GM12873 (cell line): ENCODE measurements around the gene TTC7B.

Experiments used
- TF ChIP-seq, protein P1 (sequence below): IDR thresholded peaks from 2 replicates; pipeline ENCODE4 v1.5.1; 2012; ENCODE audit warnings: low read depth, mild to moderate bottlenecking, moderate library complexity, low read length, control low read depth; ENCODE audit not compliant: insufficient read depth; ENCODE audit errors: missing control alignments

The TTC7B gene

DNA sequence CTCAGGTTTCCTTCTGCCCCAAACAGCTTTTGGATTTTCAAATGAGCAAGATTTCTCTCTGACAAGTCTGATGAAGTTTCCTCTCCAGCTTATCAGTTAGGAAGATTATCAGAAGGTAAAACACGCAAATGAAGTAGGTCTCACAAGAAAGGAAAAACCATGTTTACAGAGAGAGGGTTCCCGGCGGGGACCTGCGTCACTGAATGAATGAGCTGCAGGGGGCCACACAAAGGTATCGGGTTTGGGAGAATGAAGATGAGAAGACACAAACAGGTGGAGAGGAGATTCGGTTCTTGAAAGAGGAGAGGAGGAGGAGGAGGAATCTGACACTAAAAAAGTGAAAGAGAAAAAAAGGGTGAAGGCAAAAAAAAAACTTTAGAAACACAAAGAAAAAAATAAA lies 210.8 kb downstream of the TTC7B start:
- TF ChIP-seq, protein P1, sequence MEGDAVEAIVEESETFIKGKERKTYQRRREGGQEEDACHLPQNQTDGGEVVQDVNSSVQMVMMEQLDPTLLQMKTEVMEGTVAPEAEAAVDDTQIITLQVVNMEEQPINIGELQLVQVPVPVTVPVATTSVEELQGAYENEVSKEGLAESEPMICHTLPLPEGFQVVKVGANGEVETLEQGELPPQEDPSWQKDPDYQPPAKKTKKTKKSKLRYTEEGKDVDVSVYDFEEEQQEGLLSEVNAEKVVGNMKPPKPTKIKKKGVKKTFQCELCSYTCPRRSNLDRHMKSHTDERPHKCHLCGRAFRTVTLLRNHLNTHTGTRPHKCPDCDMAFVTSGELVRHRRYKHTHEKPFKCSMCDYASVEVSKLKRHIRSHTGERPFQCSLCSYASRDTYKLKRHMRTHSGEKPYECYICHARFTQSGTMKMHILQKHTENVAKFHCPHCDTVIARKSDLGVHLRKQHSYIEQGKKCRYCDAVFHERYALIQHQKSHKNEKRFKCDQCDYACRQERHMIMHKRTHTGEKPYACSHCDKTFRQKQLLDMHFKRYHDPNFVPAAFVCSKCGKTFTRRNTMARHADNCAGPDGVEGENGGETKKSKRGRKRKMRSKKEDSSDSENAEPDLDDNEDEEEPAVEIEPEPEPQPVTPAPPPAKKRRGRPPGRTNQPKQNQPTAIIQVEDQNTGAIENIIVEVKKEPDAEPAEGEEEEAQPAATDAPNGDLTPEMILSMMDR, result no peak

DNA sequence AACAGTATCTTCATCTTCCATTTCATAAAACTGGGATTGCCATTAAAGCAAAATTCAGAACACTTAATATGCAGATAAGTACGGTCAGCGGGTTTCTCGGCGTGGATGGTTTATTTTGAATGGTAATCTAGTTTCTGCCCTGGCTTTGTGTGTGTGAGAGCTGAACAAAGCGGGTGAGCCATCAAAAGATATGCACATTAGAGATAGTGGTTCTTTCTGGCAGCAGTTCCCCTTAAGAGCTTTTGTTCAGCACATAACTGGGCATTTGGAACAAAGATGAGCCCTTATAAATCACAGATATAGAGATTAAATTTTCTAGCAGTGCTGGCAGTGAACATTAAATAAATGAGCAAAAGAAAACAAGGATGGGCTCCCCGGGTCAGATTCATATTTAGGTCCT lies 211.9 kb downstream of the TTC7B start:
- TF ChIP-seq, protein P1, result no peak

DNA sequence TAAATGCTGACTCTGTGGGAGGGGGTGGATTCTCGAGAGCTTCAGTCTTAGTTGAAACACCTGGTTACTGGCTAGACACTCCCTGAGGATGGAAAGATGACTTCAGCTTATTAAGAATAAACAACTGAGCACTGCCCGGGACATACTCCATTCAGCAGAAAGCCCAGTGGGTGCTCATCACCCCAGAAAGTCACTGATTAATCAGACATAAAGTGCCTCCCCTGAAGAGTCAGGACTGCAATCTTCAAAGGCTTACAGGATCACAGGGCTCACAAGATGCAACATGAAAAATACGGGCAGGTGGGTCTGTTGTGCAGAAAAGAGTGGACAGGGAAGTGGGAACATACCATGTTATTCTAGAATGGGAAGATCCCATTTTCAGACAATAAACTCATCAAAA lies 212.4 kb downstream of the TTC7B start:
- TF ChIP-seq, protein P1, result no peak

DNA sequence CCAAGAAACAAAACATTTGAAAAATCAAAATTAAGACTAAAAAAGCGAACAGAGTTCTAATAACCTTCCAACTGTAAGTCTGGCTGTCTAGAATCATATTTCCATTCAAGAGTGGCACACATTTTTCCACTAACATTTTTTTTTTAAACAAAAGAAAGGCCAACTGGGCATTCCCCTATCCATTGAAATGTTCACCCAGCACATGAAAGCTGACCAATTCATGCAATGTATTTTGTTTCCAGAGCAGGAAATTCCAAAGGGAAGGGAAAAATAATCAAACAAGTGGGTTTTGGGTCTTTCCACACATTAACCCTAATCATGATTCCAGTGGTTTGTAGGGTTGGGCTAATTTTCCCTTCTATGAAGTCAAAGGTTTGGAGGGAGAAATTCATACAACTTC lies 212.9 kb downstream of the TTC7B start:
- TF ChIP-seq, protein P1, result no peak

DNA sequence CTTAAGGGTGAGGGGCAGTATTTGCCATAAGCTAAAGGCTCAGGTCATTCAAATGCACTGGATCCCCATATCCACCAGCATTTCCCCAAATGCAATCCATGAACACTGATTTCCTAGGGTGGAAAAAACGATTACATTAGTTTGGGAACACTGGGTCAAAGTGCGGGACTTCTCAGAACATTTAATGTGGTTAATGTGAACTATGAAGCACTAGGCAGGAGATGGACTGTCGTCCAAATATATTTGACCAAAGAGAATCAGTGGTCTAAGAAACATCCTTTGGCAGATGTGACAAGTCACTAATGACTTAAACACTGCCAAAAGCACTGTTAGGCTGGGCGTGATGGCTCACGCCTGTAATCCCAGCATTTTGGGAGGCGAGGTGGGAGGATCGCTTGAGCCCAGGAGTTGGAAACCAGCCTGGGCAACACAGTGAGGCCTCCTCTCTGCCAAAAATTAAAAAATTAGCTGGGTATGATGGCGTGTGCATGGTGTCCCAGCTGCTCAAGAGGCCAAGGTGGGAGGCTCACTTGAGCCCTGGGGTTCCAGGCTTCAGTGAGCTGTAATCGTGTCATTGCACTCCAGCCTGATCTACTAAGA lies 214.0 kb downstream of the TTC7B start:
- TF ChIP-seq, protein P1, result no peak

DNA sequence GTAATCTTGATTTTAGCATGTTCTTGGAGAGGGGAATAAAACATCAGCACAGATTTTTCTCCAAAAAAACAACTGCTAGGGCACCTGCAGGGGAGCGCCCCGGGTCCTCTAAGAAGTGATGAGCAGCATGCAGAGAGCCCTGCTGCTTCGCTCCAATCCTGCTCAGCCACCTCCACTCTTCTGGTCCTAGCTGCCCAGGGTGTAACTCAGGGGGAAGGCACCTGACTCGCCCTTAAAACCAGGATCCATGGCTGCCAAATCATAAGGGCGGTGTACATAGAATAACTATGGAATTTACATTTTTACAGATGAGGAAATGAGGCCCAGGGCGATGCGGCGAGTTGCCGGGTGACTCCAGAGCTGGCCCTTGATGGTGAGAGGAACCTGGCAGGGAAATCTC lies 214.7 kb downstream of the TTC7B start:
- TF ChIP-seq, protein P1, result no peak

DNA sequence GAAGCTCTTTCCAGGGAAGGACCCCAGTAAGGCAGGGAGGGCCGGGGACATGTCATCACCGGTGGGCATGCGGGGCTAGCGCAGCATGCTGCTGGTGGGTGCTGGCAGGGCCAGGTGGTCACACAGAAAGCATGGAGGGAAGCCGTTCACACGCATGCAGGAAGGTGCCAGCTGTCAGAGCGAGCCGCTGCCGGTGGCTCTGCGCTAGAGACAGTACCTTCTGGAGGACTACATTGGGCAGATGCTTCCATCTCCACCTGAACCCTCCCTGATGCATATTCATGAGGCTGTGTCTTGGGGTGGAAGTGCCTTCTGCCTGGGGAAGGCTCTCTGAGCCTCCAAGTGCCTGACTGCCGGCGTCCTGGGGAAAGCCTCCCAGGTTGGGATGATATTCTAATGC lies 215.6 kb downstream of the TTC7B start:
- TF ChIP-seq, protein P1, result no peak
